IgD-negative memory B cell (primary cell): ENCODE measurements around the gene KCNB1. TPM values are rescaled to one million over a fixed set of nuclear protein-coding genes. Genes with fewer than 3 reads are reported as not detected.

Experiments
- H3K27ac Mint-ChIP-seq, 3 donors: one replicate each; pipeline ENCODE4 v1.8.0; 2020 to 2022; ENCODE audit warnings: mild to moderate bottlenecking in 3 of 3, mixed read lengths in 3 of 3, moderate library complexity in 1 of 3
- H3K27me3 Mint-ChIP-seq: one replicate; pipeline ENCODE4 v1.8.0; 2021; ENCODE audit warnings: mixed read lengths
- H3K36me3 Mint-ChIP-seq: one replicate; pipeline ENCODE4 v1.8.0; 2020; ENCODE audit warnings: mild to moderate bottlenecking, mixed read lengths
- H3K4me1 Mint-ChIP-seq, 3 donors: one replicate each; pipeline ENCODE4 v1.8.0; 2020 to 2022; ENCODE audit warnings: mixed read lengths in 3 of 3, mild to moderate bottlenecking in 1 of 3
- H3K4me3 Mint-ChIP-seq, 4 donors: one replicate each; pipeline ENCODE4 v1.8.0; 2020 to 2022; ENCODE audit warnings: mild to moderate bottlenecking in 4 of 4, mixed read lengths in 4 of 4, moderate library complexity in 3 of 4
- H3K9me3 Mint-ChIP-seq, 3 donors: one replicate each; pipeline ENCODE4 v1.8.0; 2020 to 2021; ENCODE audit warnings: mixed read lengths in 3 of 3, mild to moderate bottlenecking in 1 of 3
- polyA plus RNA-seq: library from polyadenylated mRNA; unstranded; fragments of 300-500 nt; fragmentation: Illumina TruSeq; gene quantifications from one replicate; pipeline ENCODE4 v1.2.3, GENCODE V29; 2021

Gene KCNB1
- polyA plus RNA-seq, 1 donor from 2014 or later: not detected

GRCh38 chr20:49379338-49379737 lies 103.1 kb downstream of the KCNB1 start:
- Mint-ChIP-seq H3K36me3 (no peaks in the 10 kb centered on the region), H3K9me3 (peaks cover 0 to 3% (median 2%) of the 10 kb centered on the region in 3 donors), H3K27ac (no peak overlapping the region), H3K4me1 (no peaks in the 10 kb centered on the region), H3K27me3 (peaks cover 18% of the 10 kb centered on the region), H3K4me3 (no peak overlapping the region)

- no peaks in the 10 kb centered on the region for H3K36me3 Mint-ChIP-seq
- H3K9me3 Mint-ChIP-seq: peaks cover 0 to 5% (median 2%) of the 10 kb centered on the region in 3 donors
- no peak overlapping the region for H3K4me3 Mint-ChIP-seq
- H3K4me1 Mint-ChIP-seq: no peaks in the 10 kb centered on the region
- no peak overlapping the region for H3K27ac Mint-ChIP-seq
- peaks cover 10% of the 10 kb centered on the region for H3K27me3 Mint-ChIP-seq
These were observed 105.1 kb downstream of the KCNB1 start for GRCh38 chr20:49377326-49377725.

- H3K4me1 Mint-ChIP-seq: no peaks in the 10 kb centered on the region
These were observed 107.3 kb downstream of the KCNB1 start for GRCh38 chr20:49375170-49375569.

GRCh38 chr20:49372095-49372734 lies 110.3 kb downstream of the KCNB1 start:
- Mint-ChIP-seq H3K4me1 (no peaks in the 10 kb centered on the region), H3K9me3 (peaks cover 0 to 7% (median 2%) of the 10 kb centered on the region in 3 donors), H3K36me3 (no peaks in the 10 kb centered on the region), H3K4me3 (no peak overlapping the region), H3K27ac (no peak overlapping the region), H3K27me3 (peaks cover 25% of the 10 kb centered on the region)

More at GRCh38 chr20:49375170-49375569, 107.3 kb downstream of the KCNB1 start:
- no peak overlapping the region for H3K27ac Mint-ChIP-seq
- peaks cover 11% of the 10 kb centered on the region for H3K27me3 Mint-ChIP-seq
- no peaks in the 10 kb centered on the region for H3K36me3 Mint-ChIP-seq
- H3K4me3 Mint-ChIP-seq: no peak overlapping the region
- peaks cover 0 to 7% (median 2%) of the 10 kb centered on the region in 3 donors for H3K9me3 Mint-ChIP-seq

GRCh38 chr20:49368596-49368995 lies 113.9 kb downstream of the KCNB1 start:
- Mint-ChIP-seq H3K9me3 (peaks cover 0 to 2% (median 0%) of the 10 kb centered on the region in 3 donors), H3K36me3 (no peaks in the 10 kb centered on the region), H3K27me3 (peaks cover 26% of the 10 kb centered on the region), H3K4me3 (no peak overlapping the region), H3K27ac (no peak overlapping the region), H3K4me1 (no peaks in the 10 kb centered on the region)

- Mint-ChIP-seq H3K4me1 (no peaks in the 10 kb centered on the region), H3K4me3 (no peak overlapping the region), H3K9me3 (peaks cover 0 to 2% (median 0%) of the 10 kb centered on the region in 3 donors), H3K36me3 (no peaks in the 10 kb centered on the region), H3K27me3 (peaks cover 25% of the 10 kb centered on the region), H3K27ac (no peak overlapping the region)
These were observed 115.4 kb downstream of the KCNB1 start for GRCh38 chr20:49367113-49367512.

GRCh38 chr20:49366687-49367086 lies 115.8 kb downstream of the KCNB1 start:
- H3K4me1 Mint-ChIP-seq: no peaks in the 10 kb centered on the region
- peaks cover 23% of the 10 kb centered on the region for H3K27me3 Mint-ChIP-seq
- no peaks in the 10 kb centered on the region for H3K36me3 Mint-ChIP-seq
- peaks cover 0 to 2% (median 0%) of the 10 kb centered on the region in 3 donors for H3K9me3 Mint-ChIP-seq
- no peak overlapping the region for H3K27ac Mint-ChIP-seq
- H3K4me3 Mint-ChIP-seq: no peak overlapping the region

- Mint-ChIP-seq H3K27me3 (peaks cover 13% of the 10 kb centered on the region), H3K4me1 (no peaks in the 10 kb centered on the region), H3K9me3 (no peaks in the 10 kb centered on the region), H3K36me3 (no peaks in the 10 kb centered on the region), H3K4me3 (no peak overlapping the region), H3K27ac (peak overlapping the region in 1 of 3 donors; percentile 9)
These were observed 120.4 kb downstream of the KCNB1 start for GRCh38 chr20:49361862-49362660.

- Mint-ChIP-seq H3K27me3 (peaks cover 9% of the 10 kb centered on the region), H3K4me3 (no peak overlapping the region), H3K9me3 (no peaks in the 10 kb centered on the region), H3K4me1 (no peaks in the 10 kb centered on the region), H3K36me3 (no peaks in the 10 kb centered on the region), H3K27ac (no peak overlapping the region)
These were observed 122.1 kb downstream of the KCNB1 start for GRCh38 chr20:49360242-49360968.

GRCh38 chr20:49356676-49357075 lies 125.8 kb downstream of the KCNB1 start:
- H3K4me1 Mint-ChIP-seq: no peaks in the 10 kb centered on the region
- no peaks in the 10 kb centered on the region for H3K9me3 Mint-ChIP-seq
- no peak overlapping the region for H3K27ac Mint-ChIP-seq
- H3K27me3 Mint-ChIP-seq: peaks cover 11% of the 10 kb centered on the region
- H3K4me3 Mint-ChIP-seq: no peak overlapping the region
- H3K36me3 Mint-ChIP-seq: no peaks in the 10 kb centered on the region

- peaks cover 11% of the 10 kb centered on the region for H3K27me3 Mint-ChIP-seq
- H3K4me1 Mint-ChIP-seq: no peaks in the 10 kb centered on the region
- H3K9me3 Mint-ChIP-seq: no peaks in the 10 kb centered on the region
- no peak overlapping the region for H3K27ac Mint-ChIP-seq
- H3K4me3 Mint-ChIP-seq: no peak overlapping the region
- no peaks in the 10 kb centered on the region for H3K36me3 Mint-ChIP-seq
These were observed 127.8 kb downstream of the KCNB1 start for GRCh38 chr20:49354673-49355072.

GRCh38 chr20:49353348-49353747 lies 129.1 kb downstream of the KCNB1 start:
- Mint-ChIP-seq H3K27ac (no peak overlapping the region), H3K36me3 (no peaks in the 10 kb centered on the region), H3K4me3 (no peak overlapping the region), H3K27me3 (peaks cover 10% of the 10 kb centered on the region), H3K4me1 (no peaks in the 10 kb centered on the region), H3K9me3 (peaks cover 0 to 1% (median 0%) of the 10 kb centered on the region in 3 donors)

- peaks cover 0 to 1% (median 0%) of the 10 kb centered on the region in 3 donors for H3K9me3 Mint-ChIP-seq
- H3K36me3 Mint-ChIP-seq: no peaks in the 10 kb centered on the region
- H3K27me3 Mint-ChIP-seq: peaks cover 12% of the 10 kb centered on the region
- H3K27ac Mint-ChIP-seq: no peak overlapping the region
- H3K4me1 Mint-ChIP-seq: peaks cover 0 to 1% (median 0%) of the 10 kb centered on the region in 3 donors
- no peak overlapping the region for H3K4me3 Mint-ChIP-seq
These were observed 129.7 kb downstream of the KCNB1 start for GRCh38 chr20:49352751-49353150.

- peaks cover 10% of the 10 kb centered on the region for H3K27me3 Mint-ChIP-seq
- H3K36me3 Mint-ChIP-seq: no peaks in the 10 kb centered on the region
- peak overlapping the region in 1 of 4 donors; percentile 49 for H3K4me3 Mint-ChIP-seq
- H3K9me3 Mint-ChIP-seq: peaks cover 0 to 1% (median 0%) of the 10 kb centered on the region in 3 donors
- peaks cover 0 to 5% (median 0%) of the 10 kb centered on the region in 3 donors for H3K4me1 Mint-ChIP-seq
- H3K27ac Mint-ChIP-seq: no peak overlapping the region
These were observed 130.7 kb downstream of the KCNB1 start for GRCh38 chr20:49351775-49352174.

GRCh38 chr20:49349694-49350252 lies 132.7 kb downstream of the KCNB1 start:
- Mint-ChIP-seq H3K27me3 (peaks cover 10% of the 10 kb centered on the region), H3K9me3 (peaks cover 0 to 1% (median 0%) of the 10 kb centered on the region in 3 donors), H3K4me1 (peaks cover 0 to 5% (median 0%) of the 10 kb centered on the region in 3 donors), H3K27ac (no peak overlapping the region), H3K4me3 (no peak overlapping the region), H3K36me3 (no peaks in the 10 kb centered on the region)
